Measurements from ENCODE around the gene LTBP1. TPM values are rescaled to one million over a fixed set of nuclear protein-coding genes. Genes with fewer than 3 reads are reported as not detected.

Gene LTBP1
- total and polyA plus RNA-seq, 10 of the 15 experiments (the other 5 are each of a cell fraction or from before 2014, with no cell fraction given), result 0.01 to 0.28 (median 0.12) TPM; not detected in 2

DNA sequence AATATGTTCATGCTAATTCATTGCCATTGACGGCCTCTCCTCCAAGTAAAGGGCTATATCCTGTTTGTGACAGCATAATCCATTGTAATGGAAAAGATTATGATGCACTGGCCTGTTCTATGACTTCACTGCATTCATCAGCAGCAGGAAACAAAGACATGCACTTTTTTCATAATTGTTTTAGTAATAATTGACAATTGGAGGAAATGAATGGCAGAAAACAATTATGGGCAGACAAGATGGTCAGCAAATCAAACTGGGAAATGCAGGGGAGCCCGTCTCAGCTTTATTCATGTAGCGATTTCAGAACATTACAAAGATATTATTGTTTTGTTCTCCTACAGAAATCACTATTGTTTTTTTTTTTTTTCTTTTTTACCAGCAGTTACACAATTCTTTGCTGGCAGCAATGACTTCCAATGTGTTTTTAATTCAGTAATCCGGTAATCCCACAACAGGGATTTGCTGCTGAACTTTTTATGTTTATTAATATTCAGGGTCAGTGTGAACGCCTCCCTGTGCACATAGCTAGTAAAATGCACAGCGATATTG, 495.9 kb downstream of the LTBP1 start (continued):
- TF ChIP-seq REST (IDR thresholded peaks at IDR 0.05; ENCODE audit: low read depth, low read length) (no peak), SIN3A (IDR thresholded peaks at IDR 0.05; ENCODE audit: low read depth, low read length) (no peak), NFYA (IDR thresholded peaks at IDR 0.05; ENCODE audit: borderline replicate concordance, low read depth, low read length) (no peak), POU2F2 (IDR thresholded peaks at IDR 0.05; ENCODE audit: borderline replicate concordance, low read depth, low read length) (no peak), RCOR1 (conservative IDR thresholded peaks at IDR 0.05; ENCODE audit: low read depth, low read length) (no peak)
- TF ChIP-seq, protein P1, sequence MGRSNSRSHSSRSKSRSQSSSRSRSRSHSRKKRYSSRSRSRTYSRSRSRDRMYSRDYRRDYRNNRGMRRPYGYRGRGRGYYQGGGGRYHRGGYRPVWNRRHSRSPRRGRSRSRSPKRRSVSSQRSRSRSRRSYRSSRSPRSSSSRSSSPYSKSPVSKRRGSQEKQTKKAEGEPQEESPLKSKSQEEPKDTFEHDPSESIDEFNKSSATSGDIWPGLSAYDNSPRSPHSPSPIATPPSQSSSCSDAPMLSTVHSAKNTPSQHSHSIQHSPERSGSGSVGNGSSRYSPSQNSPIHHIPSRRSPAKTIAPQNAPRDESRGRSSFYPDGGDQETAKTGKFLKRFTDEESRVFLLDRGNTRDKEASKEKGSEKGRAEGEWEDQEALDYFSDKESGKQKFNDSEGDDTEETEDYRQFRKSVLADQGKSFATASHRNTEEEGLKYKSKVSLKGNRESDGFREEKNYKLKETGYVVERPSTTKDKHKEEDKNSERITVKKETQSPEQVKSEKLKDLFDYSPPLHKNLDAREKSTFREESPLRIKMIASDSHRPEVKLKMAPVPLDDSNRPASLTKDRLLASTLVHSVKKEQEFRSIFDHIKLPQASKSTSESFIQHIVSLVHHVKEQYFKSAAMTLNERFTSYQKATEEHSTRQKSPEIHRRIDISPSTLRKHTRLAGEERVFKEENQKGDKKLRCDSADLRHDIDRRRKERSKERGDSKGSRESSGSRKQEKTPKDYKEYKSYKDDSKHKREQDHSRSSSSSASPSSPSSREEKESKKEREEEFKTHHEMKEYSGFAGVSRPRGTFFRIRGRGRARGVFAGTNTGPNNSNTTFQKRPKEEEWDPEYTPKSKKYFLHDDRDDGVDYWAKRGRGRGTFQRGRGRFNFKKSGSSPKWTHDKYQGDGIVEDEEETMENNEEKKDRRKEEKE (IDR thresholded peaks at IDR 0.05), result no peak
- TF ChIP-seq, protein P2, sequence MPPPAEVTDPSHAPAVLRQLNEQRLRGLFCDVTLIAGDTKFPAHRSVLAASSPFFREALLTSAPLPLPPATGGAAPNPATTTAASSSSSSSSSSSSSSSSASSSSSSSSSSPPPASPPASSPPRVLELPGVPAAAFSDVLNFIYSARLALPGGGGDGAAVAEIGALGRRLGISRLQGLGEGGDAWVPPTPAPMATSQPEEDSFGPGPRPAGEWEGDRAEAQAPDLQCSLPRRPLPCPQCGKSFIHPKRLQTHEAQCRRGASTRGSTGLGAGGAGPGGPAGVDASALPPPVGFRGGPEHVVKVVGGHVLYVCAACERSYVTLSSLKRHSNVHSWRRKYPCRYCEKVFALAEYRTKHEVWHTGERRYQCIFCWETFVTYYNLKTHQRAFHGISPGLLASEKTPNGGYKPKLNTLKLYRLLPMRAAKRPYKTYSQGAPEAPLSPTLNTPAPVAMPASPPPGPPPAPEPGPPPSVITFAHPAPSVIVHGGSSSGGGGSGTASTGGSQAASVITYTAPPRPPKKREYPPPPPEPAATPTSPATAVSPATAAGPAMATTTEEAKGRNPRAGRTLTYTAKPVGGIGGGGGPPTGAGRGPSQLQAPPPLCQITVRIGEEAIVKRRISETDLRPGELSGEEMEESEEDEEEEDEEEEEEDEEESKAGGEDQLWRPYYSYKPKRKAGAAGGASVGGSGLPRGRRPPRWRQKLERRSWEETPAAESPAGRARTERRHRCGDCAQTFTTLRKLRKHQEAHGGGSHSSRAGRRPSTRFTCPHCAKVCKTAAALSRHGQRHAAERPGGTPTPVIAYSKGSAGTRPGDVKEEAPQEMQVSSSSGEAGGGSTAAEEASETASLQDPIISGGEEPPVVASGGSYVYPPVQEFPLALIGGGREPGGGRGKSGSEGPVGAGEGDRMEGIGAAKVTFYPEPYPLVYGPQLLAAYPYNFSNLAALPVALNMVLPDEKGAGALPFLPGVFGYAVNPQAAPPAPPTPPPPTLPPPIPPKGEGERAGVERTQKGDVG (CRISPR knock-in tag; IDR thresholded peaks at IDR 0.05), result no peak

All from GM12878 (cell line).